Measurements from ENCODE around the gene AFP.
"Not testable (repeated sequence)": the region's sequence is repeated elsewhere in the genome, so short reads cannot be mapped to it uniquely, and the experiment has no call there.

Gene AFP

GRCh38 chr4:73435984-73436383 is at the start of gene AFP:
Gene AFP, plus strand, starts transcription at chr4:73436221. Its CDS starts 42 bp downstream, at chr4:73436263.
- no peak for DNase-seq

GRCh38 chr4:73387552-73387951 is 48.5 kb upstream of the AFP start:
- no peak for DNase-seq

- DNase-seq: no peak
Observed at GRCh38 chr4:73388887-73389286, 47.1 kb upstream of the AFP start.

- not testable (repeated sequence) for DNase-seq
Observed at GRCh38 chr4:73389663-73390062, 46.4 kb upstream of the AFP start.

GRCh38 chr4:73391774-73392173 is 44.2 kb upstream of the AFP start:
- DNase-seq: no peak

- no peak for DNase-seq
Observed at GRCh38 chr4:73392936-73393335, 43.1 kb upstream of the AFP start.

- DNase-seq: no peak
Observed at GRCh38 chr4:73396304-73396703, 39.7 kb upstream of the AFP start.

- no peak for DNase-seq
Observed at GRCh38 chr4:73396993-73397972, 38.7 kb upstream of the AFP start.

GRCh38 chr4:73401412-73401811 is 34.6 kb upstream of the AFP start:
- DNase-seq: no peak

GRCh38 chr4:73404042-73404441 is 32.0 kb upstream of the AFP start, which contains the start of gene ALB:
Gene ALB, plus strand, starts transcription at chr4:73404287. Its CDS starts 41 bp downstream, at chr4:73404328.
- no peak for DNase-seq

- DNase-seq: no peak
Observed at GRCh38 chr4:73404457-73404856, 31.6 kb upstream of the AFP start.

- DNase-seq: no peak
Observed at GRCh38 chr4:73405138-73405537, 30.9 kb upstream of the AFP start.

- no peak for DNase-seq
Observed at GRCh38 chr4:73406548-73406875, 29.5 kb upstream of the AFP start.

- no peak for DNase-seq
Observed at GRCh38 chr4:73407227-73407673, 28.8 kb upstream of the AFP start.

GRCh38 chr4:73408181-73408867 is 27.7 kb upstream of the AFP start:
- DNase-seq: no peak

- DNase-seq: no peak
Observed at GRCh38 chr4:73409012-73409862, 26.8 kb upstream of the AFP start.

GRCh38 chr4:73409978-73410548 is 26.0 kb upstream of the AFP start:
- no peak for DNase-seq

- no peak for DNase-seq
Observed at GRCh38 chr4:73410916-73411730, 24.9 kb upstream of the AFP start.

- no peak for DNase-seq
Observed at GRCh38 chr4:73411731-73412414, 24.1 kb upstream of the AFP start.

- no peak for DNase-seq
Observed at GRCh38 chr4:73413294-73413755, 22.7 kb upstream of the AFP start.

GRCh38 chr4:73414936-73415271 is 21.1 kb upstream of the AFP start:
- no peak for DNase-seq
